GM18499 (cell line): Measurements from ENCODE around the gene UQCR11.

Source experiments
- ATAC-seq: cut with Tn5 transposase; IDR thresholded peaks from one replicate; pipeline ENCODE4 v1.9.1; 2021; ENCODE audit warnings: moderate number of reproducible peaks; ENCODE audit not compliant: insufficient read depth, unreplicated experiment

Gene UQCR11

GRCh38 chr19:1549332-1549945, 55.8 kb downstream of the UQCR11 start:
- ATAC-seq, result no peak
